HepG2 (cell line): ENCODE results near the gene SYNDIG1. TPM values are rescaled to one million over a fixed set of nuclear protein-coding genes. Genes with fewer than 3 reads are reported as not detected.

Source experiments
- ATAC-seq: fragments of 200-7000 bp; cut with Tn5 transposase; 3 replicates; pipeline ENCODE4 v1.9.1; 2020; ENCODE audit warnings: mild to moderate bottlenecking, moderate library complexity
- BruUV-seq: library from RNA; stranded (reverse); fragments of 400-500 nt; replicated peaks from 2 replicates; lab custom pipeline; 2021; lab: Mats Ljungman, UMichigan
- CTCF ChIA-PET: fragments of 300-600 bp; formaldehyde crosslinking; extraction: SDS; loops from one replicate; lab custom pipeline; 2021; ENCODE audit warnings: low total read pairs, inconsistent platforms, low intra/inter-chr PET ratio; lab: Yijun Ruan, JAX
- POLR2A ChIA-PET: fragments of 350-600 bp; sonication (Branson Sonifier 250); formaldehyde crosslinking; loops from one replicate; lab custom pipeline; 2020; ENCODE audit warnings: antibody characterized with exemption, inconsistent platforms; lab: Yijun Ruan, JAX
- DNase-seq: peaks from one replicate; pipeline ENCODE4 v3.0.0-alpha.2; 2015; ENCODE audit warnings: low spot score
- FAIRE-seq: peaks from 3 replicates; lab custom pipeline; 2011; peaks lifted over from hg19 to GRCh38; lab: Jason Lieb, UNC
- H2AFZ ChIP-seq: one replicate; pipeline ENCODE4 v1.6.1; 2011; ENCODE audit warnings: low read length, inconsistent platforms
- H3K27ac ChIP-seq: fragments of 300-600 bp; 3 replicates; pipeline ENCODE4 v1.8.0; 2011; ENCODE audit warnings: mixed run types, mild to moderate bottlenecking, mixed read lengths, low read length, inconsistent platforms; ENCODE audit not compliant: insufficient read depth; ENCODE audit errors: extremely low read length
- H3K27me3 ChIP-seq, 2 experiments: fragments of 200-600 bp in 1 of 2; 2 replicates in 1 of 2; 3 replicates in 1 of 2; pipeline versions ENCODE4 v1.6.0 to v1.8.0; 2011; ENCODE audit warnings: low read length in 2 of 2, mild to moderate bottlenecking in 2 of 2, moderate library complexity in 2 of 2, inconsistent platforms in 1 of 2; ENCODE audit not compliant: insufficient read depth in 2 of 2, control insufficient read depth in 1 of 2
- H3K36me3 ChIP-seq, 2 experiments: fragments of 200-600 bp in 1 of 2; replicated peaks in 1 of 2; 2 replicates in 1 of 2; 3 replicates in 1 of 2; pipeline versions ENCODE4 v1.5.1 to v1.8.0; 2011; ENCODE audit warnings: low read length in 2 of 2, inconsistent platforms in 1 of 2; ENCODE audit not compliant: insufficient read depth in 2 of 2, control insufficient read depth in 1 of 2
- H3K4me1 ChIP-seq: 2 replicates; pipeline ENCODE4 v1.5.1; 2012; ENCODE audit warnings: low read length, inconsistent platforms; ENCODE audit not compliant: insufficient read depth
- H3K4me2 ChIP-seq: 2 replicates; pipeline ENCODE4 v1.6.0; 2011; ENCODE audit warnings: low read depth, low read length, inconsistent platforms
- H3K4me3 ChIP-seq, 3 experiments: fragments of 200-600 bp in 1 of 3; sonication (generic), shearing (Covaris generic) in 1 of 3; replicated peaks in 1 of 3; 2 replicates each; pipeline ENCODE4 v1.5.1; 2011 to 2016; ENCODE audit warnings: low read length in 3 of 3, inconsistent platforms in 2 of 3, low read depth in 2 of 3, mild to moderate bottlenecking in 2 of 3, control low read depth in 1 of 3, mixed read lengths in 1 of 3; ENCODE audit not compliant: insufficient read depth in 1 of 3
- H3K79me2 ChIP-seq: one replicate; pipeline ENCODE4 v1.6.1; 2011; ENCODE audit warnings: low read length, inconsistent platforms; ENCODE audit not compliant: insufficient read depth
- H3K9ac ChIP-seq: 2 replicates; pipeline ENCODE4 v1.6.0; 2011; ENCODE audit warnings: mild to moderate bottlenecking, low read depth, low read length, inconsistent platforms; ENCODE audit not compliant: insufficient read depth
- H3K9me3 ChIP-seq: 2 replicates; pipeline ENCODE4 v1.5.1; 2012; ENCODE audit warnings: mild to moderate bottlenecking, low read length
- H4K20me1 ChIP-seq: 2 replicates; pipeline ENCODE4 v1.6.0; 2011; ENCODE audit warnings: inconsistent platforms, mild to moderate bottlenecking, low read length, moderate library complexity; ENCODE audit not compliant: insufficient read depth
- LBX2 ChIP-seq: sonication (generic); formaldehyde crosslinking; IDR thresholded peaks from 2 replicates; pipeline ENCODE4 v1.5.0; 2020; ENCODE audit warnings: missing genetic modification reagents, mild to moderate bottlenecking, borderline replicate concordance
- MLLT10 ChIP-seq: sonication (generic); formaldehyde crosslinking; IDR thresholded peaks from 2 replicates; pipeline ENCODE4 v1.4.0; 2020; ENCODE audit warnings: missing genetic modification reagents
- NR2C2 ChIP-seq: sonication (generic); formaldehyde crosslinking; IDR thresholded peaks from 2 replicates; pipeline ENCODE4 v1.4.0; 2020; ENCODE audit warnings: missing genetic modification reagents, mild to moderate bottlenecking, moderate library complexity, borderline replicate concordance
- PLRG1 ChIP-seq: fragments of 450-650 bp; conservative IDR thresholded peaks from 2 replicates; pipeline ENCODE4 v1.6.1; 2016
- REXO4 ChIP-seq: sonication (generic); formaldehyde crosslinking; IDR thresholded peaks from 2 replicates; pipeline ENCODE4 v1.8.0; 2022; ENCODE audit warnings: missing genetic modification reagents, mild to moderate bottlenecking, borderline replicate concordance
- RFX5 ChIP-seq: IDR thresholded peaks from 2 replicates; pipeline ENCODE4 v1.6.1; 2011; ENCODE audit warnings: low read depth, low read length, improper control_type of control experiment
- TSC22D2 ChIP-seq: sonication (generic); formaldehyde crosslinking; IDR thresholded peaks from 2 replicates; pipeline ENCODE4 v1.5.1; 2020; ENCODE audit warnings: missing genetic modification reagents, mild to moderate bottlenecking, borderline replicate concordance
- ZBTB44 ChIP-seq: sonication (generic); formaldehyde crosslinking; IDR thresholded peaks from 2 replicates; pipeline ENCODE4 v1.4.0; 2020; ENCODE audit warnings: missing genetic modification reagents
- ZNF10 ChIP-seq: sonication (generic); formaldehyde crosslinking; IDR thresholded peaks from 2 replicates; pipeline ENCODE4 v1.4.0; 2020; ENCODE audit warnings: mild to moderate bottlenecking, low read depth, missing genetic modification reagents, borderline replicate concordance
- ZNF335 ChIP-seq: sonication (generic); formaldehyde crosslinking; IDR thresholded peaks from 2 replicates; pipeline ENCODE4 v1.4.0; 2020; ENCODE audit warnings: missing genetic modification reagents
- ZNF761 ChIP-seq: sonication (generic); formaldehyde crosslinking; conservative IDR thresholded peaks from 2 replicates; pipeline ENCODE4 v1.4.0; 2020; ENCODE audit warnings: mild to moderate bottlenecking, missing genetic modification reagents
- ZNF792 ChIP-seq: IDR thresholded peaks from 2 replicates; pipeline ENCODE4 v1.6.1; 2016
- WGBS: methylation state at CpG from one replicate; pipeline ENCODE4 v1.1.6; 2017; ENCODE audit warnings: low lambda C conversion rate; 5-methylcytosine and 5-hydroxymethylcytosine counted together
- in situ Hi-C: cut with HindIII; loops from 2 replicates; pipeline ENCODE4 v1.10.0; 2017; ENCODE audit warnings: low pct_unique_long_range_greater_than_20kb; ENCODE audit not compliant: extremely low pct_ligation_motif_present
- intact Hi-C: fragments of 100-400 bp; cut with micrococcal nuclease; formaldehyde crosslinking; loops from one replicate; pipeline ENCODE4 v1.10.0; 2022; ENCODE audit not compliant: unreplicated experiment
- polyA plus RNA-seq, 8 experiments: library from polyadenylated mRNA; depleted of rRNA in 3 of 8; stranded (reverse) in 7 of 8; unstranded in 1 of 8; fragments of >200 nt; fragmentation: Illumina TruSeq in 4 of 8; extraction: Trizol in 4 of 8; gene quantifications; 2 replicates each; pipeline versions ENCODE4 v1.2.1 to v1.2.3, GENCODE V29; 2011 to 2016; ENCODE audit warnings: low read depth in 4 of 8, missing spikeins in 1 of 8, mixed read lengths in 1 of 8; ENCODE audit not compliant: insufficient read depth in 1 of 8
- total RNA-seq, 5 experiments: library from RNA; depleted of rRNA; stranded (reverse); fragments of >200 nt; fragmentation: Illumina TruSeq; extraction: Trizol; gene quantifications; 2 replicates each; pipeline ENCODE4 v1.2.3, GENCODE V29; 2016; ENCODE audit warnings: low read depth in 1 of 5

Gene SYNDIG1
- total and polyA plus RNA-seq, 2 of the 13 experiments (the other 11 are each of a cell fraction or from before 2014, with no cell fraction given) = not detected

GRCh38 chr20:24647713-24648112, 178.3 kb downstream of the SYNDIG1 start:
- Histone ChIP-seq H3K27ac (no peak overlapping the region), H3K4me1 (no peaks in the 10 kb centered on the region), H3K9ac (no peak overlapping the region), H2AFZ (no peak overlapping the region), H3K27me3 (peaks cover 6 to 18% of the 10 kb centered on the region in 2 experiments; a peak in 4 of 5 replicates), H4K20me1 (no peaks in the 10 kb centered on the region), H3K36me3 (no peaks in the 10 kb centered on the region), H3K9me3 (no peaks in the 10 kb centered on the region), H3K79me2 (no peaks in the 10 kb centered on the region), H3K4me2 (no peak overlapping the region), H3K4me3 (no peak overlapping the region)
- DNase-seq (no peak), FAIRE-seq (no peak), ATAC-seq (no peak)
- intact Hi-C loops (no loop called here), in situ Hi-C loops (no loop called here)
- TF ChIP-seq LBX2 (CRISPR knock-in tag) (no peak), NR2C2 (no peak), ZNF761 (CRISPR knock-in tag) (no peak), REXO4 (no peak), TSC22D2 (CRISPR knock-in tag) (no peak), ZBTB44 (CRISPR knock-in tag) (no peak), MLLT10 (no peak), ZNF792 (CRISPR knock-in tag) (no peak), PLRG1 (no peak), ZNF335 (CRISPR knock-in tag) (no peak), ZNF10 (no peak), RFX5 (no peak)
- POLR2A ChIA-PET = no interaction called here
- CTCF ChIA-PET = no interaction called here
- WGBS = 5% methylated on average over 2 of the region's 2 CpGs
- no TSS peak for BruUV-seq
